ENCODE data around the gene ROCK1.

DNA sequence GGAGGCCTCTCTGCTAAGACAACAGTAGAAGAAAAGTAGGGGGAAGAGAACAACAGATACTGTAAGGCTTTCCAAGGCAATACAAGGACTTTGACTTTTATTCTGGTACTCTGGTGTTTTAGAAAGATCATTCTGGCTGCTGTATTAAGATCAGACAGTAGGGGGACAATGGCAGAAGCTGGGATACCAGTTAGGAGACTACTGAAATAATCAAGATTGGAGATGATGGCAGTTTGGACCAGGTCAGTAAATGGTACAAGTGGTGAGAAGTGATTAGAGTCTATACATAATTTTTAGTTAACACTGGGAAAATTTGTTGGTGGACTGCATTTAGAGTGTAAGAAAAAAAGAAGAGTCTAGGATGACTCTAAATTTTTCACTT, 139.7 kb downstream of the ROCK1 start:
- TF ChIP-seq, protein P1, sequence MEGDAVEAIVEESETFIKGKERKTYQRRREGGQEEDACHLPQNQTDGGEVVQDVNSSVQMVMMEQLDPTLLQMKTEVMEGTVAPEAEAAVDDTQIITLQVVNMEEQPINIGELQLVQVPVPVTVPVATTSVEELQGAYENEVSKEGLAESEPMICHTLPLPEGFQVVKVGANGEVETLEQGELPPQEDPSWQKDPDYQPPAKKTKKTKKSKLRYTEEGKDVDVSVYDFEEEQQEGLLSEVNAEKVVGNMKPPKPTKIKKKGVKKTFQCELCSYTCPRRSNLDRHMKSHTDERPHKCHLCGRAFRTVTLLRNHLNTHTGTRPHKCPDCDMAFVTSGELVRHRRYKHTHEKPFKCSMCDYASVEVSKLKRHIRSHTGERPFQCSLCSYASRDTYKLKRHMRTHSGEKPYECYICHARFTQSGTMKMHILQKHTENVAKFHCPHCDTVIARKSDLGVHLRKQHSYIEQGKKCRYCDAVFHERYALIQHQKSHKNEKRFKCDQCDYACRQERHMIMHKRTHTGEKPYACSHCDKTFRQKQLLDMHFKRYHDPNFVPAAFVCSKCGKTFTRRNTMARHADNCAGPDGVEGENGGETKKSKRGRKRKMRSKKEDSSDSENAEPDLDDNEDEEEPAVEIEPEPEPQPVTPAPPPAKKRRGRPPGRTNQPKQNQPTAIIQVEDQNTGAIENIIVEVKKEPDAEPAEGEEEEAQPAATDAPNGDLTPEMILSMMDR (IDR thresholded peaks at IDR 0.05), result peak; percentile 17 to 50 (median 22)
- no peak for TF ChIP-seq POLR2A (IDR thresholded peaks at IDR 0.05; ENCODE audit: low read depth)
- TF ChIP-seq POLR2AphosphoS5 (IDR thresholded peaks at IDR 0.05), result no peak
